Measurements from ENCODE around the gene SLC22A5.
"Not testable (repeated sequence)": the region's sequence is repeated elsewhere in the genome, so short reads cannot be mapped to it uniquely, and the experiment has no call there.

Gene SLC22A5

DNA sequence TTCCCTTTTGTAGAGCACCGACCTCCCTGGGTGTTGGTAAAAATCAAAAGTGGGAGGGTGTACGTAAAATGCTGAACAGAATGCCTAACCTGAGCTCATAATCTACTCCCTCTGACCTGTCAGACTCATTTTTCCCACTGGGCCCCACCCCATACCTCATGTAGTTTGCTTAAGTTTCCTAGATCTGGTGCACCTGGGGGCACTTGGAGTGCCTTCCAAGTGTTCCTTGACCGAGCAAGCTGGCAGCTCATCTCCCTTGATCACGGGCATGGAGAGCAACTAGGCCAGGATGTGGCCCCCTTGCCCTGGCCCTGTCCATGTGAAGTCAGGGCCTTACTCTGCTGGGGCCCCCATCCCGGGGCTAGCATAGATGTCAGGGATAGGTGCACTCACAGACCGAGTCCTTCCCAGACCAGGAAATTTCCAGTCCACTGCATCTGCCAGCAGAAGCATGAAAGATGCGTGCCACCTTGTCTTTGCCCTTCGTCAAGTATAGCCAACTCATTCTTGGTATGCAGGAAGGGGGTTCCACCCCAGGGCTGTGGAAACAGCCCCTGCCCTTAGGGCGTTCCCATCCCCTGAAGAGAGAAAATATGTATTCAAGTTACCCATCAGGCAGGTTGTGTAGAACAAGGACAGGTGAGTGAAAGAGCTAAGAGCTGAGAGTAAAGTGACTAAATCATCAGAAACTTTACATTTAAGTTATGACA is 41.9 kb downstream of the SLC22A5 start:
- peak in 7 of 51 donors; percentile 30 to 75 (median 45) for DNase-seq

DNA sequence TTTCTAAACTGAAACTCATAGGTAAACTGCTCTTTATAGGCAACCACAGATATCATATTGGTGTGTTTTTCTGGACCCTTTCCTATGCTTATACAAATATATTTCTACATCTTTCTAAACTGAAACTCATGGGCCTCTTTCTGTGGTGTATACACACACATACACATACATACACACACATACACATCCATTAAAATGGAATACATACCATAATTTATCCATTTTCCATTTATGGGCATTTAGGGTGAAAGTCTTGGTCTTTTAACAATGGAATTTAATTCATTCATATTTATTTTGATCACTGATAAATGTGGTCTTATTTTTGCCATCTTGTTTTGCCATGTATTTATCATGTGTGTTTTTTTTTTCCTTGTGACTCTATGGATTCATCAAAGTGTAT is 44.1 kb downstream of the SLC22A5 start:
- no peak for DNase-seq

DNA sequence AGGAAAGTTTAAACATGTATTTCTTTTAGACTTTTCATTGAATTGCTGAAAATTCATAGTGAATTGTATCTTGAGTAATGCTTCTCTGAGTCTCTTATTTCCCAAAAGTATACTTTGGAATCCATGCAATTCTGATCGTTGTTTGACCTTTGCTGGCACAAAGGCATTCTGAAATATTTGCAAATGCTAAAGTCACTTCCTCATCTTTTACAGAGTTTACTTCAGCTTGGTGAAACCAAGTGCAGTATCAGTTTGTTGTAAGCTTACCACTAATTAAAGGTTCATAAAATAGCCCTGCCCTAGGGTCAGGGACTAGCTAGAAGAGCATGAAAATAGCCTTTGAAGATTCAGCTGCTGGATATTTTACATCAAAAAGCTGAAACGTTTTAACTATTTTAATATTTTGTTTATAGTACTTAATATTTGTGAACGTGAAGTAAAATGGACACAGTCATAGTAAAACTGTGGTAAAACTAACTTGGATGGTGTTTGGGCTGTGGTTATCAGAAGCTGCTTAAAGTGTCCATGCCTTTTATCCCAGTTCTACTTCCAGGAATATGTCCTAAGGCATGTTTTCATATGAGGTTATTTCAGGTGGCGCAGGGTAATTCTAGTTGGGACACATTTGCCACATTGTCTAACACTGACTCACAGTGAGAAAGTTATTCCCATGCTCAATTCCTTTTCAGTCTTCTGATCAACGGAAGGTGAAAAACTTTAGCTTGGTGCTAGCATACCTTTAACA is 45.3 kb downstream of the SLC22A5 start:
- DNase-seq, result no peak

- not testable (repeated sequence) for DNase-seq
Measured at GRCh38 chr5:132415516-132415915, 46.0 kb downstream of the SLC22A5 start.

DNA sequence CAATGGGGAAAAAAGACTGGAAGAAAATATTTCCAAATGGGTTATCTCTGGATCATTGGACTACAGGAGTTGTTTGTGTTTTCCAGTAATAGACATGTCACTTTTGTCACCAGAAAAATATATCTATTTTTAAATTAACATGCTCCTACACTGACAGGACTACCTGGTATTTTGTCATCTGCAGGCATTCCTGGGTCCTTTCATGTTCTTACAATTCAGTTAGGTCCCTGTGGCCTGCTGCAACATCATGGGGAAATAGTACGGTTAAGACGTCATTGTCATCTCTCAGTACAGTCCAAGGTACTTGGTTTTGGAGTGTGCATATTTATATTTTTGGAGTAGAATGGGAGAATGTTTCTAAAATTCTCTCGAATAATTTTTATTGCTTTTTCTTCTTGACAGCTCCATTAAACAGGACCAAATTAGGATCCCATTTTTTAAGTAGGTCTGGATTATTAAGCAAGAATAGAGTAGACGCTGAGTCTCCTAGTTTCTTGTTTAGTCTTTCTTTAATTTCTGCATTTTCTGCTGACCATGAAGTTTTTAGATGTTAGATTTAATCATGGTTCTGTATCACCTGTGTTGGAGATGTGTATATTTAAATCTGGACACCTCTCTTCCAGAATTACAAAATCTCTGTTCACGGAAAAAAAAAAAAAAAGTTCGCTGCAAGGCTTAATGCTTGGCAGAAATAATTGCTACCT is 46.9 kb downstream of the SLC22A5 start:
- no peak for DNase-seq

DNA sequence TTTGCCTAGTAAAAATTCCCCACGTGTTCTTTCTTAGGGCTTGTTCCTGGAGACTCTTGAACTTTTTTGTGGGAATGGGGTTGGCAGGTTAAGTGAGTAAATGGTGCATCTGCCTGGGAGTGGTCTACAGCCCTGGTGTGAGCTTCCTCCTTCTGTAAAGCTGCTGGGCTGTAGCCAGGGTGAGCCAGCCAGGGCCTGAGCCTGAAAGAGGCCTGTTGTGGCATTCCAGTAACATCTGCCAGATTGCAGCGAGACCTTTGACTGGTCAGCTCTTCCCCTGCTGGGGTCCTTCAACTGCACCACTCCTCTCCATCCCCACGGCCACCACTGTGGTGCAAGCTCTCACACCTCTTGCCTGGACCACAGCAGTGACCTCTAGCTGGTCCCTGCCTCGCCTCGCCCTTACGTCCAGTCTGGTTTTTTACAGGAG is 47.5 kb downstream of the SLC22A5 start:
- peak in 22 of 51 donors; percentile 19 to 74 (median 44) for DNase-seq

GRCh38 chr5:132417461-132417860 is 48.0 kb downstream of the SLC22A5 start:
- no peak for DNase-seq

DNA sequence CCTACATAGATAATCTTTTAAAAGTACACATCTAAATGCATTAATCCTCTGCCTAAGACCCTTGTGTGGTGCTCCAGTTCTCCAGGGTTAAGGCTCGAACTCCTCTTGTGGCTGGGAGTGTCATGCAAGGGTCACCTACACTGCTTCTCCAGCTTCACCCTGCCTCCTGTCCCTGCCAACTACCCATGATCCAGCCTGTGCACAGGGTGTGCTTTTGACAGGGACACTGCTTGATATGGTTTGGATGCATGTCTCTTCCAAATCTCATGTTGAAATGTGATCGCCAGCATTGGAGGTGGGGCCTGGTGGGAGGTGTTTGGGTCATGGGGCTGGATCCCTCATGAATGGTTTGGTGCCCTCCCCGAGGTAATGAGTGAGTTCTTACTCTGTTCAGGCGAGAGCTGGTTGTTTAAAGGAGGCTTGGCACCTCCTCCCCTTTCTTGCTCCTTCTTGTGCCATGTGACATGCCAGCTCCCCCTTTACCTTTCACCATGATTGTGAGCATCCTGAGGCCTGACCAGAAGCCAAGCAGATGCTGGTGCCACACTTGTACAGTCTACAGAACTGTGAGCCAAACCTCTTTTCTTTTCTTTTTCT is 48.5 kb downstream of the SLC22A5 start:
- DNase-seq, result no peak

- DNase-seq, result no peak
Measured at GRCh38 chr5:132418881-132419280, 49.4 kb downstream of the SLC22A5 start.

DNA sequence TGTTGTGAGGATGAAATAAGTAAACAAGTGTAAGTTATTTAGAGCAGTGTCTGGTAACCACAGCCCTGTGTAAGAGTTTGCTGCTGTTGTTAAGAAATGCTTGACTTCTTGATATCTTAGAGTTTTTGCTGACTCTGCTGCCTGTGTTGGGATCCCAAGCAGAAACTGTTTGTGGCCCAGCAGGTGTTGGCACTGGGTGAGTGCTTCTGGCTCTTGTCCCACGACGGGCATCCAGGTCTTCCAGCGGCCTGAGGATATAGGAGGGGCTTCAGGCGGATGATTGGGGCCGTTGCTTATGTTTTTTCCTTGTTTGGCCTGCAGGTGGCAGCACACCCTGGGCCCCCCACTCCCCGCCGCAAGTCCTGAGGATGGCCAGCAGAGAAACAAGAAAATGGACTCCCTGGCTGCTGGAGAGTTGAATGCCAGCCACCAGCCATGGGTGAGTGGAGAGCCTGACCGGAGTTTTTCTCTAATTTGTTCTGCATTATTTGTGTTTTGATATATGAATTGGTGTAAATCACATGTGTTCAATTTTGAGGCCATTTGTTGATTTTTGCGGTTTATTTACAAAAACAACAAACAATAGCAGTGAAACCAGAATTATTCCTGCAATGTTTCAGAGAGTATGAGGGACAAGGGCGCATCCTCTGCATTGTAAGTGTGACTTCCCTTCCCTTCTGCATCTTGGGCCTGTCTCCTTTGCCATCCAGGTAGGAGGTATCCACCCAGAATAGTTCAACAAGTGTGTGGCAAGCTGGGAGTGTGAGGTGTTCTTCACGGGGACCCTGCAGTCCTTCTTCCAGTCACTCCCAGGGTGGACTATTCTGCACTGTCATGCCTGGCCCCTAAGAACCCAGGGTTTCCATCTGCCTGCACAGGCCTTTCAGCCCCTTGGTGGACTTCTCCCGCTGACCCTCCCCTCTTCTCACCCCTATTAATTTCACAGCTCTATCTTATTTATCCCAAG is 50.3 kb downstream of the SLC22A5 start:
- DNase-seq, result peak in 43 of 51 donors; percentile 30 to 83 (median 63)

- peak in 1 of 51 donors; percentile 21 for DNase-seq
Measured at GRCh38 chr5:132420706-132421272, 51.3 kb downstream of the SLC22A5 start.

GRCh38 chr5:132421462-132421861 is 52.0 kb downstream of the SLC22A5 start:
- DNase-seq, result no peak

- no peak for DNase-seq
Measured at GRCh38 chr5:132422720-132423437, 53.4 kb downstream of the SLC22A5 start.

- DNase-seq, result no peak
Measured at GRCh38 chr5:132423438-132423898, 54.0 kb downstream of the SLC22A5 start.

- DNase-seq, result no peak
Measured at GRCh38 chr5:132424167-132424880, 54.8 kb downstream of the SLC22A5 start.

DNA sequence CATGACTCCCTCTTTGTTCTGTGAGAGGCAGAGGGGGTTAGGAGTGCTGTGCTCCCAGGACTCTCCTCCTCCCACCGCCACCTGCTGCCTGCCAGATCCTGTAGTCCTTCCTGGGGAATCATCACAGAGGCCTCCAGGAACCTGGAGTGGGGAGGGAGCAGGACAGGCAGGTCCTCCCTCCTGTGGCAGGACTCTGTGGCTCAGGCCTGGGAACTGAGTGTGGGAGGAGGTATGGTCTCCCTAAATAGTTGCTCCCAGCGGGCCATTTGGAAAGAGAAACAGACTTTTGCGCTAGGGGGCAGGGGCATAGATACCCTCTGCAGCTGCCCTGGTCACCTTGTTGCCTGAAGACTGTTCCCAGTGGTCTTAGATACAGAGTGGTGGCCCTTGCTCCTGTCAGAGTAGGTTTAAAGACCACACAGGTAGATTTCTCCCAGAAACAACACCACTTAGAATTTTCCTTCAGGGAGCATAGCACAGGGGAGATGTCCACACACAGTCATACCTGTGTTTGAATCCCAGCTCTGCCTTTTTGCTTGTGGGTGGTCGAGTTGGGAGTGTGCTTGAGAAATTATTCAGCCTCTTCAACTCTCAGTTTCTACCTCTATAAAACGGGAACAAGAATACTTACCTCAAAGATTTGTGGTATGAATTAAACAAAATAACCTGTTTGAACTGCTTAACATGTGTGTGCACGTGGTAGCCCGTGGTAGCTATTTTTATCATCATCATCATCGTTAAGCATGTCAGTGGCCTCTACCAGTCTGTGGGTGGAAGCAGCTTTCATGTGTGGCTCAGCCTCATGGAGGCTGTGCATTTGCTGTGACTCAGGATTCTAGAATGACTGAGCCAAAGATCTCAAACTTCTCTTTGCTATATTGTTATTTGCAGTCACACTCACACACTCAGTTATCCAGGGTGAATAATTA is 55.8 kb downstream of the SLC22A5 start:
- no peak for DNase-seq

DNA sequence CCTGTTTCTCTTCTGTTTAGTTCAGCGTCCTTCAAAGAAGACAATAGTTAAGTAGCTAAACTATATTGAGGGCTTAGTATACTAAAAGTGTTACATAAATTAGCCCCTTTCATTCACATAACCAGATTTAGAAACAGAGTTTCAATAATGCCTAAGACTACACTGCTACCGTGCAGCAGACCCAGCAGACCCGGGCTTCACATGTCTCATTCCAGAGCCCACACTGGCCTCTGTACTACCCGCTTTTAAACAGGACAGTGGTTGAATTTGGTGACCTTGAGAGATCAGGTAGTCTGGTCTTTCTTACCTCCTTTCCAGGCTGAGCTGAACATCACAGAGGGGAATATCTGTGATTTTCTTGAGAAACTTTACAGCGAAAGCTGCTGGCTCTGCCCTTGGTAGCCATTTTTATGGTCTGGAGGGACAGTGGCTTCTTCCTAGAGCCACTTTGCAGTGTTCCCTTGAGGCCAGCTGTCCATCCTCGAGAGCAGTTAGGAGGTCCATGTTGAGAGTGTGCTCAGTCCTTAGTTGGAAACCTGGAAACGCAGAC is 56.5 kb downstream of the SLC22A5 start:
- DNase-seq, result no peak

Measured in hypothalamus (tissue), 51 donors.